ENCODE data around the gene RAP2B. TPM values are rescaled to one million over a fixed set of nuclear protein-coding genes. Genes with fewer than 3 reads are reported as not detected.
A peak's percentile ranks its signal among the peaks of the same experiment; 100 is the strongest.
"Not testable (repeated sequence)": the region's sequence is repeated elsewhere in the genome, so short reads cannot be mapped to it uniquely, and the experiment has no call there.

Gene RAP2B
- total and polyA plus RNA-seq, 3 experiments from 2014 or later: 17.8 to 20.3 (median 18.3) TPM

- DNase-seq; H3K4me3 Mint-ChIP-seq; H3K9me3 ChIP-seq (ENCODE audit: low read length); H3K27ac Mint-ChIP-seq; H3K4me3 ChIP-seq (ENCODE audit: low read length); H3K36me3 Mint-ChIP-seq; H3K36me3 ChIP-seq (ENCODE audit: insufficient read depth, low read length); H3K27ac ChIP-seq (ENCODE audit: low read depth, low read length); H3K4me1 Mint-ChIP-seq; H3K4me1 ChIP-seq (ENCODE audit: insufficient read depth, low read length); H3K27me3 Mint-ChIP-seq; H3K9me3 Mint-ChIP-seq; POLR2A ChIA-PET; H3K27me3 ChIP-seq (ENCODE audit: insufficient read depth, low read length, poor library complexity, severe bottlenecking); CTCF ChIA-PET: not testable (repeated sequence)
Observed at GRCh38 chr3:153155786-153156185, 6.2 kb upstream of the RAP2B start.

- no peaks in the 10 kb centered on the region for H3K27me3 Mint-ChIP-seq
- ChIA-PET POLR2A (no interaction called here), CTCF (no interaction called here)
- H3K36me3 ChIP-seq (ENCODE audit: insufficient read depth, low read length): no peaks in the 10 kb centered on the region
- H3K4me1 ChIP-seq (ENCODE audit: insufficient read depth, low read length): peaks cover 5% of the 10 kb centered on the region
- no peaks in the 10 kb centered on the region for H3K9me3 ChIP-seq (ENCODE audit: low read length)
- H3K4me3 Mint-ChIP-seq: peak overlapping the region in 2 of 7 donors; percentile 30 to 38
- peak overlapping the region in 1 of 8 donors; percentile 33 for H3K27ac Mint-ChIP-seq
- no peak for DNase-seq
- no peaks in the 10 kb centered on the region for H3K9me3 Mint-ChIP-seq
- H3K27me3 ChIP-seq (ENCODE audit: insufficient read depth, low read length, poor library complexity, severe bottlenecking): no peaks in the 10 kb centered on the region
- peaks cover 5 to 12% (median 6%) of the 10 kb centered on the region in 3 donors for H3K4me1 Mint-ChIP-seq
- H3K36me3 Mint-ChIP-seq: peaks cover 0 to 26% (median 0%) of the 10 kb centered on the region in 3 donors
- no peak overlapping the region for H3K4me3 ChIP-seq (ENCODE audit: low read length)
- no peak overlapping the region for H3K27ac ChIP-seq (ENCODE audit: low read depth, low read length)
Observed at GRCh38 chr3:153158189-153158588, 3.8 kb upstream of the RAP2B start.

GRCh38 chr3:153158961-153159735 is 2.9 kb upstream of the RAP2B start:
- ChIA-PET POLR2A (no interaction called here), CTCF (interaction anchor here (1.2 to 1.6 kb wide), 2 partner anchors 63 to 131 kb away, joined by 3 to 4 read pairs; no protein-coding TSS in a partner anchor)
- H3K4me3 ChIP-seq (ENCODE audit: low read length): no peak overlapping the region
- H3K36me3 ChIP-seq (ENCODE audit: insufficient read depth, low read length): no peaks in the 10 kb centered on the region
- peak overlapping the region in 4 of 8 donors; percentile 35 to 97 (median 87) for H3K27ac Mint-ChIP-seq
- H3K4me1 ChIP-seq (ENCODE audit: insufficient read depth, low read length): peaks cover 9% of the 10 kb centered on the region
- peaks cover 0 to 34% (median 1%) of the 10 kb centered on the region in 3 donors for H3K36me3 Mint-ChIP-seq
- H3K4me1 Mint-ChIP-seq: peaks cover 9 to 18% (median 16%) of the 10 kb centered on the region in 3 donors
- no peak overlapping the region for H3K27ac ChIP-seq (ENCODE audit: low read depth, low read length)
- no peak for DNase-seq
- peak overlapping the region; percentile 95 to 100 (median 99) for H3K4me3 Mint-ChIP-seq
- H3K9me3 ChIP-seq (ENCODE audit: low read length): no peaks in the 10 kb centered on the region
- H3K9me3 Mint-ChIP-seq: no peaks in the 10 kb centered on the region
- no peaks in the 10 kb centered on the region for H3K27me3 ChIP-seq (ENCODE audit: insufficient read depth, low read length, poor library complexity, severe bottlenecking)
- no peaks in the 10 kb centered on the region for H3K27me3 Mint-ChIP-seq

GRCh38 chr3:153159771-153160397 is 2.1 kb upstream of the RAP2B start:
- CTCF ChIA-PET: interaction anchor here (1.2 to 5.9 kb wide), 6 partner anchors 9 to 131 kb away, joined by 3 to 47 read pairs (median 5); no protein-coding TSS in a partner anchor
- Histone ChIP-seq H3K9me3 (ENCODE audit: low read length) (no peaks in the 10 kb centered on the region), H3K27me3 (ENCODE audit: insufficient read depth, low read length, poor library complexity, severe bottlenecking) (no peaks in the 10 kb centered on the region), H3K4me1 (ENCODE audit: insufficient read depth, low read length) (peaks cover 15% of the 10 kb centered on the region), H3K4me3 (ENCODE audit: low read length) (peak overlapping the region; percentile 97), H3K36me3 (ENCODE audit: insufficient read depth, low read length) (no peaks in the 10 kb centered on the region), H3K27ac (ENCODE audit: low read depth, low read length) (peak overlapping the region; percentile 83)
- H3K27me3 Mint-ChIP-seq: no peaks in the 10 kb centered on the region
- no peak for DNase-seq
- H3K36me3 Mint-ChIP-seq: peaks cover 0 to 38% (median 1%) of the 10 kb centered on the region in 3 donors
- peaks cover 17 to 25% (median 23%) of the 10 kb centered on the region in 3 donors for H3K4me1 Mint-ChIP-seq
- H3K9me3 Mint-ChIP-seq: no peaks in the 10 kb centered on the region
- POLR2A ChIA-PET: interaction anchor here (2.0 to 4.4 kb wide), 2 partner anchors 60 to 62 kb away, joined by 4 to 40 read pairs; no protein-coding TSS in a partner anchor
- H3K27ac Mint-ChIP-seq: peak overlapping the region; percentile 94 to 99 (median 98)
- peak overlapping the region; percentile 95 to 100 (median 99) for H3K4me3 Mint-ChIP-seq

GRCh38 chr3:153160451-153161137 is 1.4 kb upstream of the RAP2B start:
- Histone ChIP-seq H3K27me3 (ENCODE audit: insufficient read depth, low read length, poor library complexity, severe bottlenecking) (no peaks in the 10 kb centered on the region), H3K27ac (ENCODE audit: low read depth, low read length) (peak overlapping the region; percentile 83), H3K4me1 (ENCODE audit: insufficient read depth, low read length) (peaks cover 19% of the 10 kb centered on the region), H3K36me3 (ENCODE audit: insufficient read depth, low read length) (no peaks in the 10 kb centered on the region), H3K9me3 (ENCODE audit: low read length) (no peaks in the 10 kb centered on the region), H3K4me3 (ENCODE audit: low read length) (peak overlapping the region; percentile 97)
- DNase-seq: peak; percentile 58 to 83 (median 70)
- peaks cover 24 to 32% (median 30%) of the 10 kb centered on the region in 3 donors for H3K4me1 Mint-ChIP-seq
- ChIA-PET POLR2A (interaction anchor here (1.0 to 4.4 kb wide), 5 partner anchors 25 to 463 kb away, joined by 3 to 40 read pairs (median 5); no protein-coding TSS in a partner anchor), CTCF (interaction anchor here (0.7 to 5.9 kb wide), 12 partner anchors 10 to 609 kb away, joined by 3 to 47 read pairs (median 5); no protein-coding TSS in a partner anchor)
- H3K36me3 Mint-ChIP-seq: peaks cover 0 to 44% (median 1%) of the 10 kb centered on the region in 3 donors
- H3K9me3 Mint-ChIP-seq: no peaks in the 10 kb centered on the region
- peak overlapping the region; percentile 95 to 100 (median 99) for H3K4me3 Mint-ChIP-seq
- peak overlapping the region; percentile 94 to 99 (median 98) for H3K27ac Mint-ChIP-seq
- H3K27me3 Mint-ChIP-seq: no peaks in the 10 kb centered on the region

- POLR2A ChIA-PET: interaction anchor here (0.5 to 4.4 kb wide), 6 partner anchors 25 to 462 kb away, joined by 3 to 40 read pairs (median 4); no protein-coding TSS in a partner anchor
Observed at GRCh38 chr3:153161138-153161713, 800 bp upstream of the RAP2B start.

More at GRCh38 chr3:153161138-153161713, 800 bp upstream of the RAP2B start:
- DNase-seq: peak; percentile 81 to 95 (median 92)
- Histone ChIP-seq H3K27me3 (ENCODE audit: insufficient read depth, low read length, poor library complexity, severe bottlenecking) (no peaks in the 10 kb centered on the region), H3K9me3 (ENCODE audit: low read length) (no peaks in the 10 kb centered on the region), H3K4me3 (ENCODE audit: low read length) (peak overlapping the region; percentile 97), H3K27ac (ENCODE audit: low read depth, low read length) (peak overlapping the region; percentile 83), H3K4me1 (ENCODE audit: insufficient read depth, low read length) (peaks cover 25% of the 10 kb centered on the region), H3K36me3 (ENCODE audit: insufficient read depth, low read length) (no peaks in the 10 kb centered on the region)
- no peaks in the 10 kb centered on the region for H3K27me3 Mint-ChIP-seq
- H3K4me1 Mint-ChIP-seq: peaks cover 30 to 38% (median 37%) of the 10 kb centered on the region in 3 donors
- peak overlapping the region; percentile 95 to 100 (median 99) for H3K4me3 Mint-ChIP-seq
- peak overlapping the region; percentile 94 to 99 (median 98) for H3K27ac Mint-ChIP-seq
- H3K36me3 Mint-ChIP-seq: peaks cover 0 to 44% (median 1%) of the 10 kb centered on the region in 3 donors
- H3K9me3 Mint-ChIP-seq: no peaks in the 10 kb centered on the region
- CTCF ChIA-PET: interaction anchor here (0.7 to 5.9 kb wide), 12 partner anchors 11 to 609 kb away, joined by 3 to 47 read pairs (median 5); no protein-coding TSS in a partner anchor

Measured in CD8-positive, alpha-beta memory T cell (primary cell).